ENCODE measurements around the gene ACTL8. TPM values are rescaled to one million over a fixed set of nuclear protein-coding genes. Genes with fewer than 3 reads are reported as not detected.

The ACTL8 gene
- total RNA-seq, 3 donors from 2014 or later (not counting 1 experiment from before 2014, with no cell fraction given): not detected

DNA sequence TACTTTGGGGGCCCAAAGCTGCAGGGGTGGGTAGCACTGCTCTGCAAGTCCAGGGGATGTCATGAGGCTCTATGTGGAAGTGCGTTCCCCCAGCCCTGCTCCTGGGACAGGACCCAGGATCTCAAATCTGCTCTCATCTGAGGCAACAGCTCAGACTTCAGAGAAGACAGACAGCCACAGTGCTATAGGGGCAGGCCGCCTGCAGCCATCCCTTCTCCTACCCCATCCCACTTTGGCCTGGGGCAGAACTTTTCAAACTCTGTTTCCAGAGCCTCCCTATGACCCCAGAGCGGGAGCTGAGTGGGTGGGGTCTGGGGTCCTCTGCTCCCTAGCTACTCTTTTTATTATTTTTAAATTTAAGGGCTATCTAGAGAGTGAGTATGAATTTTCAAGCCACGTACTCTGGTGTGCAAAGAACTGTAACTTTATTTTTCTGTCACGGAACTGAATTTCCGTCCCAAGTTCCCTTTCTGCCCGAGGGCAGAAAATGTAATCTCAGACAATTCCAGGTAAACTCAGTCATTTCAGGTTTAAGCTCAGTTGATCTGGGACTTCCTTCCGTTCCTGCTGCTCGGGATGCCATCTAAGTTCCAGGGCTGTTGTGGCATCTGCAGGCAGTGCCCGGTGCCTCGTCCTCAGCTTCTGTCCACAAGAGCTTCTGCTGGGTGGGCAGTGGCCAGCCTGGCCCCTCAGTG lies 98.3 kb downstream of the ACTL8 start:
- intact Hi-C loops (cut with micrococcal nuclease): no loop called here
- Mint-ChIP-seq H3K27ac (no peak overlapping the region), H3K4me3 (no peak overlapping the region), H3K36me3 (no peaks in the 10 kb centered on the region), H3K27me3 (ENCODE audit: low read depth in 2 of 2) (no peaks in the 10 kb centered on the region), H3K4me1 (no peaks in the 10 kb centered on the region), H3K9me3 (no peaks in the 10 kb centered on the region)
- no peak overlapping the region for H3K4me3 ChIP-seq (ENCODE audit: low read length)
- DNase-seq (no peak), ATAC-seq (no peak)
- TF ChIP-seq, protein P1, sequence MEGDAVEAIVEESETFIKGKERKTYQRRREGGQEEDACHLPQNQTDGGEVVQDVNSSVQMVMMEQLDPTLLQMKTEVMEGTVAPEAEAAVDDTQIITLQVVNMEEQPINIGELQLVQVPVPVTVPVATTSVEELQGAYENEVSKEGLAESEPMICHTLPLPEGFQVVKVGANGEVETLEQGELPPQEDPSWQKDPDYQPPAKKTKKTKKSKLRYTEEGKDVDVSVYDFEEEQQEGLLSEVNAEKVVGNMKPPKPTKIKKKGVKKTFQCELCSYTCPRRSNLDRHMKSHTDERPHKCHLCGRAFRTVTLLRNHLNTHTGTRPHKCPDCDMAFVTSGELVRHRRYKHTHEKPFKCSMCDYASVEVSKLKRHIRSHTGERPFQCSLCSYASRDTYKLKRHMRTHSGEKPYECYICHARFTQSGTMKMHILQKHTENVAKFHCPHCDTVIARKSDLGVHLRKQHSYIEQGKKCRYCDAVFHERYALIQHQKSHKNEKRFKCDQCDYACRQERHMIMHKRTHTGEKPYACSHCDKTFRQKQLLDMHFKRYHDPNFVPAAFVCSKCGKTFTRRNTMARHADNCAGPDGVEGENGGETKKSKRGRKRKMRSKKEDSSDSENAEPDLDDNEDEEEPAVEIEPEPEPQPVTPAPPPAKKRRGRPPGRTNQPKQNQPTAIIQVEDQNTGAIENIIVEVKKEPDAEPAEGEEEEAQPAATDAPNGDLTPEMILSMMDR (IDR thresholded peaks at IDR 0.05): no peak
- no peaks in the 10 kb centered on the region for H3K9me3 ChIP-seq (ENCODE audit: control insufficient read depth, insufficient read depth, low read length)
- H3K36me3 ChIP-seq (ENCODE audit: control insufficient read depth, insufficient read depth, low read length): no peaks in the 10 kb centered on the region
- no peak overlapping the region for H3K27ac ChIP-seq (ENCODE audit: low read length)
- no peaks in the 10 kb centered on the region for H3K27me3 ChIP-seq (ENCODE audit: control insufficient read depth, insufficient read depth, low read length)
- no peaks in the 10 kb centered on the region for H3K4me1 ChIP-seq (ENCODE audit: control insufficient read depth, insufficient read depth, low read length)
- WGBS (ENCODE audit: insufficient coverage): 78% methylated on average over 10 of the region's 11 CpGs

DNA sequence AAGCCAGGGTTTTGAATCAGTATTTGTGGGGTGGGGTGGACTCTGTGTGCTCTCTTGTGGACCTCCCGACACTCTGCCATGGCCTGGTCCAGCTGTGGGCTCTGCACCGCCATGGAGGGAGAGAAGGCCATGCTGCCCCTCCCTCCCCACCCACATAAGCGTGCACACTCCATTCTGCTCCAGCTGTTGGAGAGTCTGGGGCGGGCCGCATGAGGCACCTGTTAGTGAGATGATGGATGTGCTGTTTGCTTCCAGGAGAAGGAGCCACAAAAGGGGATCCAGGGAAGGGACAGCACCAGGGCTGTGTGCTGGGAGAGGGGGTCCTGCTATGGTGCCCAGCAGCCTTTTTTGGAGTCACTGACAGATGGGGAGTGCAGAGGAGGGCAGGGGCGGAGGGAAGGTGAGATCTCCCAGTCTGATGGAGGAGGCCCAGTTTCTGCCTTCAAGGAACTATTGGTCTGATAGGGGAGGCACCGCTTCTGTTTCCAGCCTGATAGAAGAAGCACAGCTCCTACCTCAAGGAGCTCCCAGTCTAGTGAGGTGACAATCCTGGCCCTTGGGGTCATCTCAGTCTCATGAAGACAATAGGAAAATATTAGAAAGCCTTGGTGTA lies 101.5 kb downstream of the ACTL8 start:
- DNase-seq: no peak
- Mint-ChIP-seq H3K36me3 (no peaks in the 10 kb centered on the region), H3K4me1 (no peaks in the 10 kb centered on the region), H3K4me3 (no peak overlapping the region), H3K9me3 (peaks cover 0 to 2% of the 10 kb centered on the region in 2 donors), H3K27ac (no peak overlapping the region), H3K27me3 (ENCODE audit: low read depth in 2 of 2) (no peaks in the 10 kb centered on the region)
- 82% methylated on average over 5 of the region's 7 CpGs for WGBS (ENCODE audit: insufficient coverage)
- Histone ChIP-seq H3K36me3 (ENCODE audit: control insufficient read depth, insufficient read depth, low read length) (no peaks in the 10 kb centered on the region), H3K9me3 (ENCODE audit: control insufficient read depth, insufficient read depth, low read length) (no peaks in the 10 kb centered on the region), H3K4me1 (ENCODE audit: control insufficient read depth, insufficient read depth, low read length) (no peaks in the 10 kb centered on the region), H3K4me3 (ENCODE audit: low read length) (no peak overlapping the region), H3K27me3 (ENCODE audit: control insufficient read depth, insufficient read depth, low read length) (no peaks in the 10 kb centered on the region), H3K27ac (ENCODE audit: low read length) (no peak overlapping the region)
- no peak for ATAC-seq
- intact Hi-C loops (cut with micrococcal nuclease): no loop called here
- TF ChIP-seq, protein P1 (IDR thresholded peaks at IDR 0.05): no peak

DNA sequence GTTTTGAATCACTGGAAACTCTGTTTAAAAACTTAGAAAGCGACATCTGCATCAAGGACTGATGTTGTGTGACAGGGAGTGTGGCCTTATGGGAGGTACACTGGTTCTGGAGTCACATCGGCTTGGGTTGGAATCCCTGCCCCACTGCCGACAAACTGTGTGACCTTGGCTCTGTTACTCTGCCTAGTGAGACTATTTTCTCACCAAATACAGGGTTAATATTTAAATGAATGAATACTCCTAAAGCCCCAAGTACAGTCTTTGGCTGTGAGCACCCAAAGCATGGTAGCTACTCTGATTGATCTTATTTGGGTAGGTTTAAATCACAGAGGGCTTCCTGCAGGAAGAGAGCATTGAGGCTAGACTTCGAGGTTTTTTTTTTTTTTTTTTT lies 102.0 kb downstream of the ACTL8 start:
- no peak overlapping the region for H3K4me3 ChIP-seq (ENCODE audit: low read length)
- 77% methylated on average over 4 of the region's 4 CpGs for WGBS (ENCODE audit: insufficient coverage)
- intact Hi-C loops (cut with micrococcal nuclease): no loop called here
- Mint-ChIP-seq H3K27me3 (ENCODE audit: low read depth in 2 of 2) (no peaks in the 10 kb centered on the region), H3K4me3 (no peak overlapping the region), H3K27ac (no peak overlapping the region), H3K9me3 (peaks cover 0 to 2% of the 10 kb centered on the region in 2 donors), H3K4me1 (no peaks in the 10 kb centered on the region), H3K36me3 (no peaks in the 10 kb centered on the region)
- no peak for ATAC-seq
- H3K4me1 ChIP-seq (ENCODE audit: control insufficient read depth, insufficient read depth, low read length): no peaks in the 10 kb centered on the region
- H3K36me3 ChIP-seq (ENCODE audit: control insufficient read depth, insufficient read depth, low read length): no peaks in the 10 kb centered on the region
- H3K27ac ChIP-seq (ENCODE audit: low read length): no peak overlapping the region
- no peak for DNase-seq
- no peaks in the 10 kb centered on the region for H3K27me3 ChIP-seq (ENCODE audit: control insufficient read depth, insufficient read depth, low read length)
- TF ChIP-seq, protein P1 (IDR thresholded peaks at IDR 0.05): no peak
- no peaks in the 10 kb centered on the region for H3K9me3 ChIP-seq (ENCODE audit: control insufficient read depth, insufficient read depth, low read length)
